ENCODE data around the gene MTARC1.

The MTARC1 gene

GRCh38 chr1:220807726-220808125, 21.0 kb downstream of the MTARC1 start:
- no peak for DNase-seq (ENCODE audit: low read depth)

GRCh38 chr1:220808345-220809186, 21.9 kb downstream of the MTARC1 start:
- DNase-seq (ENCODE audit: low read depth): no peak

DNA sequence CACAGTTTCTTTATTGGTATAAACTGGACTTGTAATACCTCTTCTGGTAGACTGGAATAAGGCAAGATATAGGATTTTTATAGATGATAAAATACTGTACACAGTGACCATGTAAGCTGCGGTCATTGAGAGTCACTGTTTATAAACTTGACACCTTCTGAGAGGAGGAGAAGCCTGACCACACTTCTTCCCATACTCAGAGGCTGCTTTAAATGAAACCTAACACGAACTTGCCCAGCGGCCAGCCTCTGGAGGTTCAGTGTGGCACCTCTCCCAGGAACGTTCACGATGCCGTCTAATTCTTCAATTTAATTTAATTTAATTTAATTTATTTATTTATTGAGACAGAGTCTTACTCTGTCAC, 22.5 kb downstream of the MTARC1 start:
- no peak for DNase-seq (ENCODE audit: low read depth)

DNA sequence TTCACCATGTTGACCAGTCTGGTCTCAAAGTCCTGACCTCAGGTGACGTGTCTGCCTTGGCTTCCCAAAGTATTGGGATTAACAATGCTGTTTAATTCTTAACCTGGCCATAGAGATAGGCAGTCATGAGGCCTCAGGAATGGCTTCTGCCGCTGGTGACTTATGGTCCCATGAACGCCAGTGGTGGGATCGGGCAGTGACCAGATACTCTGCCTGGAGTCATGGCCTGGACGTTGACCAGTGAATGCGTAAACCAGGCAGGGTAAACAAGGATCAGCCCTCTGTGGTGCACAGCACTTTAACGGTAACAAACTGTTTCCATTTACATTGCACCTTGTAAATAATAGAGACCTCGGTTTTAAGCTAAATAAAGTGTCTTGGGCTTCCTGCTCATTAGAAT, 23.0 kb downstream of the MTARC1 start:
- DNase-seq (ENCODE audit: low read depth): no peak

- peak; percentile 85 for DNase-seq (ENCODE audit: low read depth)
Observed at GRCh38 chr1:220810179-220810653, 23.5 kb downstream of the MTARC1 start.

- DNase-seq (ENCODE audit: low read depth): no peak
Observed at GRCh38 chr1:220810963-220811362, 24.2 kb downstream of the MTARC1 start.

GRCh38 chr1:220811695-220812094, 25.0 kb downstream of the MTARC1 start:
- no peak for DNase-seq (ENCODE audit: low read depth)

DNA sequence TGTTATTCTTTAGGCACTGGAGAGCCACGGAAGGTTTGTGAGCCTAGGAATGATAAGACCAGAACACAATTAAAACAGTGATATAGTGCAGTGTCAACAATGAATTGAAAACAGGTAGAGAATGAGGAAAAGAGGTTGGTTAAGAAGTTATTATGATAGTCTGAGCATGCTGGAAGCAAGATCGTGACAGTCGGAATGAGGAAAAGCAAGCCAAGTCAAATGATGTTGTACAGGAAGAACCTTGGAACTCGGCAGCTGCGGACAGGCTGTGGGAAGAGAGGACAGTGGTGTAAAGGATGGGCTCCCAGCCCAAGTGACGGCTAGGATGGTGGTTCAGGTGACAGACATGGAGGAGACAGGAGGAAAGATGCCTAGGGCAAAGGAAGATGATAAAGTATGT, 25.6 kb downstream of the MTARC1 start:
- no peak for DNase-seq (ENCODE audit: low read depth)

GRCh38 chr1:220813013-220813412, 26.3 kb downstream of the MTARC1 start:
- DNase-seq (ENCODE audit: low read depth): no peak

GRCh38 chr1:220815409-220815808, 28.7 kb downstream of the MTARC1 start:
- no peak for DNase-seq (ENCODE audit: low read depth)

GRCh38 chr1:220817907-220818306, 31.2 kb downstream of the MTARC1 start:
- DNase-seq (ENCODE audit: low read depth): peak; percentile 46

DNA sequence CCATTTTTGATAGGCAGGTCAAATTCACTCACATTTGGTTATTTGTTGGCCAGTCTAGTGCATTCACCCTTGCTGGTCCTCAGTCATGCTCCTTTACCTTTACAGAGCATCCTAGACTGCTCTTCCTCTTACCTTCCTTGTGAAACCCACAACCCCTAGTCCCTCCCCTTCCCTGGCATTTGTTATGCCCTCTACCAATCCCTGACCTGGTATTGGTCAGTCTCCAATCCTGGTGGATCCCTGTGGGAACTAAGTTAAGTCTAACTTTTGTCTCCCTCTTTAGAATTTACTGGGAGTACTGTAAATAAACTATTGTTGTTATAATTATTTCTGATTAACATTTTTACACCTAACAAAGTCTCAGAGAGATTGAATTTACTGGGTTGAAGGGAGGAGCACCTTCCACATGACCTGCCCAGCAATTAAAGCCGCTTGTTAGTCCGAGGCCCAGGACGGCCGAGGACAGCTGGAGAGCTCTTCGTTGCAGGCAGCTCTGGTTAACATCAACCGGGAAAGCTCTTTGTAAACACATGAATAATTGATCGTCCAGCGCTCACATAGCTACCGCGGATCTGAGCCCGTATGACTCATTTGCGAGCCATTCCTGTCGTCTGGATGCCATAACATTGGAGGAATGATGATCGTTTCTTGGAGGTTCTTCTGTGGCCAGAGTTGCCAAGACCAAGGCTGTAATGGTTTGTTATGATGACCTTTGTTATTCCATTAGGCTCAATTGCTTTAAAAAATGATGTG, 31.9 kb downstream of the MTARC1 start:
- DNase-seq (ENCODE audit: low read depth): peak; percentile 95

DNA sequence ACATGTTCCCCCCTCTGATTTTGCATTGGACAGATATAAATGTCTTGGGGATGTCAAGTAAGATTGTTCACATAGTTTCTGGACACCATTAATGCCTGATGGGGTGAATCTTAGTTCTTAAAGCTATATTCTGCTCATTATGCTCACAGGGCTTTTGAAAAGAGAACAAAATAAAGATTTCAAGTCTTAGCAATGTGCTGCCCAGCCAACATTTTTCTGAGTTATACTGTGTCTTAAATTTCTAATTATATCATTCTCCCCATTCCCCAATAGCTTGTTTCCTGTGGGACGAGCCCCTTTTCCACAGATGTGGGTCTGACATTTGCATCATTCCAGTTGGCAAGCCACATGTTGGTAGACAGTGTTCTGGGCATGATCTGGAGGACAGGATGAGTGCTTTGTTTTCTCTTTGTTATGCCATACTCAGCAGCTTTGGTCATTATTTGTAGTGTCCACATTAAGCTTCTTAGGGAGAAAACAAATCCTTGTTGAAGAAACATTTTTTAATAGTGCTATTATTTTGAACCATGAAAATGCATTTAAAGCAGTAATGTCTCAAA, 32.8 kb downstream of the MTARC1 start:
- no peak for DNase-seq (ENCODE audit: low read depth)

DNA sequence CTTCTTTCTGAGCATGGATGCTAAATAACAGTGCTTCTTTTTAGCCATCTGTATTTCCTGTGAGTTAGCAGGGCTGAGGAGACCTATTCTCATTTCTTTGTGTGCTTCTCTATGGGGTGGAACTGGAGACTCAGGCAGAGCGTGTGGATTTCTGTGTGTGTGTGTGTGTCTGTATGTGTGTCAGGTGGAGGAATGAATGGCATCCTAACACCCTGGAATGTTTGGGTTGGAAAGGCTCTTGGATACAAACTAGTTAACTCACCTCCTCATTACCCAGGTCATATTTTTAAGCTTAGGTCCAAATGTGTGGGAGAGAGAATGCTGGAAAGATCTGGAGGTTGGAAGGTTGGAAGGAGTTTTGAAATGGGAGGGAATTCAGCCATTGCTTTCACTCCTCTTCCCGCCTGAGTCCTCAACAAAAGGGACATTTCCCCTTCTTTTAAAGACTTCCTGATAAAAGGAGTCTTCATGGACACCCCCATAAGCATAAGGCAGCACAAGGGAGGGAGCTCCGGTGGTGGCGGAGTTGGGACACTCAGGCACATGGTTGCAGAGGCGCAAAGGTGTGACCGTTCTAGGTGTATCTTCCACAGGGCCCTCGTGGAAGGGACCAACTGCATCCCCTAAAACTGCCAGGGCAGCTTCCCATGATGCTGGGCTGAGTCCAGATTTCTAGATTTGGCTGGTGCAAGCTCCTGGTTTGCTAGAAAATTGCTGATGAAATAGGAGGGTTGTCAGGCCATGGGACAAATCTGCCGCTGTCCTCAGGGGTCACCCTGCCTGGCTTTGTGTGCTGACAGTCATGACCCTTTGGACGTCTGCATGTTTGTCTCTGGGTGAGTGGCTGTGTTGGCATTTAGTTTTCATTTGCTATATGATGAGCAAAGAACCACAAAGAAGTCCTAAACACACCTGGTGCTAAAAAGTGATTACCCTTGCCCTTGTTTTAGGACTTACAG, 37.6 kb downstream of the MTARC1 start:
- no peak for DNase-seq (ENCODE audit: low read depth)

DNA sequence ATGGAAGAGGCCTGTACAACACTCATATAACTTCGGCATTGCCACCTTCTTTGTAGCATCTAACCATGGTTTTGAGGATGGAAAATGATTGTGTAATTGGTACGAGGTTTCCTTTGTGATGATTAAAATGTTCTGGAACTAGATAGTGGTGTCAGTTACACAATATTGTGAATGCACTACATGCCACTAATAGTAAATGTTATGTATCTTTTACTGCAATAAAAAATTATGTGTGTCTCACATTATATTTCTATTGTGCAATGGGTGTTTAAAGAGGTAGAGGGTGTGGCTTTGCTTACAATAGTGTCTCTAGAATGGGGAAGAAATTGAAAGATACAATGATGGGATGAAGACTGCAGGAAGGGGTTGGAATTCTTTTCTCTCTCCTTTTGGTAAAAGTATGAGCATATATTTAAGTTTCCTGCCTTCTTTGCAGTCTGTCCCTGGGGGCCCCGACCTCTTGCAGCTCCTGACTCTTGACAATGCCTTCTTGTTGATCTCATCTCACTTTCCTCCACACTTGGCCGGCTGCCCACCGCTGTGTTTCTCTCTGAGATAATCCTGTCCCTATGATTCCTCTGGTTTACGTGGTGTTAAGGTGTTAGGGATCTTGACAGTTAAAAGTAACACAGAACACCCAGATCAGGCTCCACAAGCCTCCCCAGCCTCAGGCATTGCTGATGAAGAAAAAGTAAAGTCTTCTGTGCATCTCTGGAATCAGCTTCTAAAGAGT, 39.3 kb downstream of the MTARC1 start:
- DNase-seq (ENCODE audit: low read depth): no peak

- DNase-seq (ENCODE audit: low read depth): no peak
Observed at GRCh38 chr1:220826729-220827128, 40.0 kb downstream of the MTARC1 start.

DNA sequence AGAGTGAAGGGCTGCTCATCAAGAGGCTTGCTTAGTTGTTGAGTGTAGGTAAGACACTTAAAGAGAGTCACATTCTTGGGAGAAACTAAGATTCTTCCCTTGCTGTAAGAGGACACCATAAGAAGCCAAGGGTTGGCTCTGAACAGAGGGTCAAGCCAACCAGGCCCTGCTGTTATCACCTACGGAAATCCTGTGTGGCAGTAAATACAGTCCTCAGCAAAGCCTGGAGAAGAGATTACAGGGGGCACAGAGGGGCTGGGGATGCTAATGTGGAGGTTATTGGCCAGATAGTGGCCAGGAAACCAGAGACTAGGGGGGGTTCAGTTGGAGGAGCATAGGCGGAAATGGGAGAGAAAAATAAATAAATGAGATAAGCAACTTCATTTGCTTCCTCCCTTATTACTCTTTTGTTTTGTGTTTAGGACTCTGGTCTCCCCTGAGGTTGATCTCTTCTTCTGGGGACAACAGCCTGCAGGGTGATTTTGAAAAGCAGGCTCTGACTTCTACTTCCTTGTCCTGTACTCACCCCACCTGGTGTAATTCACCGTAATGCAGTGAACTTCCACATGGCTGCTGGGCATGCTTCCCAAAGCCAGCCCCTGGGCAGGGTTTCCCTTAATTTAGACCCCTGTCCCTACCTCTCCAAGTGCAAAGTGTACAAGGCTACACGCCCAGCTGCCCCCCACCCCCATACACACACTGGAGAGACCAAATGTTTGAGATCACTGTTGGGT, 40.9 kb downstream of the MTARC1 start:
- no peak for DNase-seq (ENCODE audit: low read depth)

GRCh38 chr1:220828179-220828490, 41.4 kb downstream of the MTARC1 start:
- DNase-seq (ENCODE audit: low read depth): no peak

DNA sequence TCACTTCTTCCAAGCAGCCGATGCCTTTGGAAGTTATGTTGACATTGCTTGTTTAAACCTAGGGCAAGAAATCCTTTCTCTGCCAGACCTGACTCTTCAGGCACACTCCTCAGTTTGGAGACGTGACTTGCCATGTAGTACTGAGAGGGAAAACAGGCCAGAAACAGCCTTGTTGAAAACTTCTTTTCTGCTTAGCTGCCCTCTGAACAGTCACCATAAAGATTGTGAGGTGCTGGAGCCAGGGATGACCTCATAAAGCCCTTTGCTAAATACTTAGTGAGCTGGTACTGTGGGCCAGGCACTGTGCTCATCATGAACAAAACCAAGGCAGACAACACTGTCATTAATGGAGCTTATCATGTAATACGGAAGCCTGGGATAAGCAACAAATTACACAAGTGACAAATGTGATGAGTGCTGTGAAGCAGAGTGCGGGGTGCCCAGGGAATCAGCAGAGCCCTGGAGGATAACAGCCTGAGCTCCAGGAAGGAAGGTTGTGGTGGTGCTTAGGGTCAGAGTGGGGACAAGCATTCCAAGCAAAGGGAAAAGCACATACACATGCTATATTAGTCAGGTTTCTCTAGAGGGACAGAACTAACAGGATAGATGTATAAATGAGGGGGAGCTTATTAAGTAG, 42.4 kb downstream of the MTARC1 start:
- DNase-seq (ENCODE audit: low read depth): no peak

DNA sequence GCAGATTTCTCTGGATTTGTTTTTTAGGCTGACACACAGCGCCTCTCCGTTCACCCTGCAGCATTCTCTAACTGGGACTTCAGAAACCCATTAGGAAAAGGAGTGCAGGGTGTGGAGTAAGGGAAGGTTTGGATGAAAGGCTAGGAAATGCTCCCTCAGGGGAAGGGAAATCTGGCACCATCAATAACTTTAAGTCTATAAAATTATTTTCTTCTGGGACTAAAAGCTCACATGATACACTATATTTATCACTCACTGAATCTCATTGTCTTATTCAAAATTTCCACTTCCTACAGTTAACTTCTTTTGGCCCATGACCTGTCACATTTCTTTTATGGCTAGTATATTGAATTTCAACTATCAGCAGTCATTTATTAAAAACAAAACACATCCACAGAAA, 46.7 kb downstream of the MTARC1 start:
- DNase-seq (ENCODE audit: low read depth): no peak

Measured in ELR (cell line).